ENCODE data around the gene FKBP5.

DNA sequence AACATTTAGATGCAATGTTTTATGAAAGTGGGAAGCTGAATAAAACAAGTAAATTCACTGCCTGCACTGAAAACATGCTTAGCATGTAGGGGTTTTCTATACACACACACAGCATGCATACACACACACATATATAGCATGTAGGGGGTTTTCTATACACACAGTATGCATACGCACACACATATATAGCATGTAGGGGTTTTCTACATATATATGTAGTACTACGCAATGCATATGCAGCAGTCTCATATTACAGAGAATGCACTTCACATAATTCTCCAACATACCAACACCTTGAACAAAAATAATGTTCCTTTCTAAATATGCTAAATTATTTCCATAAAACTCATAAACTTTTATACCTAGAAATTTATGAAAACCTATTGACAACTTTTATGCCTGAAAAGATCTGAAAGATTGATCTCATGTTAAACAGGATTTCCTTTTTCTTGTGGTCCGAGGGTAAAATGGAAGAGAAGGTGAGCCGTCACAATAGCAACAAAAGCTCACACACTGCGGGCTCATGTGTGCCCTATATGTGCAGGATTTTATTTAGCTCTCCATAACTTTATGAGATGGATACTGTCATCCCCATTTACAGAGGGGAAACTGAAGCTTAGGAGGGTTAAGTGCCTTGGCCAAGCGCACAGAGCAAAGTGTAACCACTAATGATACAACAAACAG, 94.1 kb downstream of the FKBP5 start:
- TF ChIP-seq POLR2AphosphoS5 (IDR thresholded peaks at IDR 0.05; ENCODE audit: low read depth): no peak
- TF ChIP-seq, protein P1, sequence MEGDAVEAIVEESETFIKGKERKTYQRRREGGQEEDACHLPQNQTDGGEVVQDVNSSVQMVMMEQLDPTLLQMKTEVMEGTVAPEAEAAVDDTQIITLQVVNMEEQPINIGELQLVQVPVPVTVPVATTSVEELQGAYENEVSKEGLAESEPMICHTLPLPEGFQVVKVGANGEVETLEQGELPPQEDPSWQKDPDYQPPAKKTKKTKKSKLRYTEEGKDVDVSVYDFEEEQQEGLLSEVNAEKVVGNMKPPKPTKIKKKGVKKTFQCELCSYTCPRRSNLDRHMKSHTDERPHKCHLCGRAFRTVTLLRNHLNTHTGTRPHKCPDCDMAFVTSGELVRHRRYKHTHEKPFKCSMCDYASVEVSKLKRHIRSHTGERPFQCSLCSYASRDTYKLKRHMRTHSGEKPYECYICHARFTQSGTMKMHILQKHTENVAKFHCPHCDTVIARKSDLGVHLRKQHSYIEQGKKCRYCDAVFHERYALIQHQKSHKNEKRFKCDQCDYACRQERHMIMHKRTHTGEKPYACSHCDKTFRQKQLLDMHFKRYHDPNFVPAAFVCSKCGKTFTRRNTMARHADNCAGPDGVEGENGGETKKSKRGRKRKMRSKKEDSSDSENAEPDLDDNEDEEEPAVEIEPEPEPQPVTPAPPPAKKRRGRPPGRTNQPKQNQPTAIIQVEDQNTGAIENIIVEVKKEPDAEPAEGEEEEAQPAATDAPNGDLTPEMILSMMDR (IDR thresholded peaks at IDR 0.05; ENCODE audit: insufficient read depth, low read length): no peak
